ACC112 (cell line): Measurements from ENCODE around the gene RERE.
A peak's percentile ranks its signal among the peaks of the same experiment; 100 is the strongest.

ENCODE experiments used
- H2AFZ ChIP-seq: fragments of 200-600 bp; sonication (generic); one replicate; pipeline ENCODE4 v1.6.0; 2017; ENCODE audit warnings: antibody characterized with exemption, low read length; ENCODE audit not compliant: unreplicated experiment
- H3K27ac ChIP-seq: fragments of 200-600 bp; sonication (generic); 2 replicates; pipeline ENCODE4 v1.5.1; 2014; ENCODE audit warnings: low read depth, mild to moderate bottlenecking, antibody characterized with exemption, low read length, moderate library complexity
- H3K27me3 ChIP-seq: fragments of 200-600 bp; sonication (generic); 2 replicates; pipeline ENCODE4 v1.6.1; 2014; ENCODE audit warnings: mild to moderate bottlenecking, antibody characterized with exemption, low read length, moderate library complexity, mixed read lengths; ENCODE audit not compliant: insufficient read depth
- H3K36me3 ChIP-seq: fragments of 200-600 bp; sonication (generic); 2 replicates; pipeline ENCODE4 v1.6.1; 2016; ENCODE audit warnings: mild to moderate bottlenecking, antibody characterized with exemption, low read length, moderate library complexity, mixed read lengths; ENCODE audit not compliant: insufficient read depth
- H3K4me1 ChIP-seq: fragments of 200-600 bp; sonication (generic); one replicate; pipeline ENCODE4 v1.6.1; 2016; ENCODE audit warnings: low read length, mixed read lengths; ENCODE audit not compliant: insufficient read depth, unreplicated experiment, control insufficient read depth
- H3K4me3 ChIP-seq: fragments of 200-600 bp; sonication (generic); 2 replicates; pipeline ENCODE4 v1.5.1; 2014; ENCODE audit warnings: mild to moderate bottlenecking, low read depth, low read length
- H3K79me2 ChIP-seq: fragments of 200-600 bp; sonication (generic); one replicate; pipeline ENCODE4 v1.6.0; 2016; ENCODE audit warnings: low read length; ENCODE audit not compliant: control insufficient read depth, unreplicated experiment, insufficient read depth

Gene RERE

GRCh38 chr1:8689431-8690252, 127.8 kb downstream of the RERE start:
- Histone ChIP-seq H2AFZ (no peak overlapping the region), H3K4me1 (peaks cover 11% of the 10 kb centered on the region), H3K27me3 (no peaks in the 10 kb centered on the region), H3K79me2 (peaks cover 21% of the 10 kb centered on the region), H3K36me3 (no peaks in the 10 kb centered on the region), H3K4me3 (no peak overlapping the region), H3K27ac (no peak overlapping the region)

GRCh38 chr1:8687538-8687937, 129.9 kb downstream of the RERE start:
- Histone ChIP-seq H3K36me3 (no peaks in the 10 kb centered on the region), H3K4me1 (peaks cover 11% of the 10 kb centered on the region), H3K4me3 (no peak overlapping the region), H3K79me2 (peaks cover 7% of the 10 kb centered on the region), H3K27ac (no peak overlapping the region), H2AFZ (no peak overlapping the region), H3K27me3 (no peaks in the 10 kb centered on the region)

- Histone ChIP-seq H3K27ac (peak overlapping the region; percentile 6; the same call in 1 of the 2 replicates), H2AFZ (peak overlapping the region; percentile 43), H3K4me3 (peak overlapping the region; percentile 17; the same call in 1 of the 2 replicates), H3K79me2 (peaks cover 7% of the 10 kb centered on the region), H3K27me3 (no peaks in the 10 kb centered on the region), H3K36me3 (no peaks in the 10 kb centered on the region), H3K4me1 (peaks cover 11% of the 10 kb centered on the region)
These were observed 130.4 kb downstream of the RERE start for GRCh38 chr1:8687039-8687438.

- peaks cover 9% of the 10 kb centered on the region for H3K79me2 ChIP-seq
- H3K36me3 ChIP-seq = no peaks in the 10 kb centered on the region
- H2AFZ ChIP-seq = no peak overlapping the region
- H3K4me3 ChIP-seq = no peak overlapping the region
- H3K27ac ChIP-seq = no peak overlapping the region
- peaks cover 11% of the 10 kb centered on the region for H3K4me1 ChIP-seq
- no peaks in the 10 kb centered on the region for H3K27me3 ChIP-seq
These were observed 132.0 kb downstream of the RERE start for GRCh38 chr1:8685463-8685862.

GRCh38 chr1:8684590-8684989, 132.8 kb downstream of the RERE start:
- H3K4me1 ChIP-seq = peaks cover 11% of the 10 kb centered on the region
- no peaks in the 10 kb centered on the region for H3K36me3 ChIP-seq
- no peak overlapping the region for H2AFZ ChIP-seq
- H3K27me3 ChIP-seq = no peaks in the 10 kb centered on the region
- H3K27ac ChIP-seq = no peak overlapping the region
- H3K4me3 ChIP-seq = no peak overlapping the region
- H3K79me2 ChIP-seq = peaks cover 13% of the 10 kb centered on the region

- Histone ChIP-seq H3K27ac (no peak overlapping the region), H3K79me2 (peaks cover 9% of the 10 kb centered on the region), H3K27me3 (no peaks in the 10 kb centered on the region), H2AFZ (no peak overlapping the region), H3K4me3 (no peak overlapping the region), H3K4me1 (peaks cover 13% of the 10 kb centered on the region), H3K36me3 (no peaks in the 10 kb centered on the region)
These were observed 134.9 kb downstream of the RERE start for GRCh38 chr1:8682573-8682972.

GRCh38 chr1:8681911-8682310, 135.5 kb downstream of the RERE start:
- H3K36me3 ChIP-seq = no peaks in the 10 kb centered on the region
- H3K27me3 ChIP-seq = no peaks in the 10 kb centered on the region
- H2AFZ ChIP-seq = no peak overlapping the region
- no peak overlapping the region for H3K4me3 ChIP-seq
- H3K4me1 ChIP-seq = peaks cover 7% of the 10 kb centered on the region
- peaks cover 8% of the 10 kb centered on the region for H3K79me2 ChIP-seq
- no peak overlapping the region for H3K27ac ChIP-seq

GRCh38 chr1:8680664-8681650, 136.5 kb downstream of the RERE start:
- Histone ChIP-seq H3K27me3 (no peaks in the 10 kb centered on the region), H3K4me3 (no peak overlapping the region), H2AFZ (no peak overlapping the region), H3K27ac (no peak overlapping the region), H3K36me3 (no peaks in the 10 kb centered on the region), H3K79me2 (peaks cover 12% of the 10 kb centered on the region), H3K4me1 (peaks cover 10% of the 10 kb centered on the region)

GRCh38 chr1:8679929-8680663, 137.3 kb downstream of the RERE start:
- H2AFZ ChIP-seq = no peak overlapping the region
- H3K79me2 ChIP-seq = peaks cover 12% of the 10 kb centered on the region
- no peaks in the 10 kb centered on the region for H3K27me3 ChIP-seq
- no peak overlapping the region for H3K4me3 ChIP-seq
- no peak overlapping the region for H3K27ac ChIP-seq
- no peaks in the 10 kb centered on the region for H3K36me3 ChIP-seq
- peaks cover 18% of the 10 kb centered on the region for H3K4me1 ChIP-seq

- Histone ChIP-seq H3K27me3 (no peaks in the 10 kb centered on the region), H3K4me3 (no peak overlapping the region), H3K27ac (no peak overlapping the region), H2AFZ (no peak overlapping the region), H3K79me2 (peaks cover 17% of the 10 kb centered on the region), H3K4me1 (peaks cover 25% of the 10 kb centered on the region), H3K36me3 (no peaks in the 10 kb centered on the region)
These were observed 138.0 kb downstream of the RERE start for GRCh38 chr1:8679395-8679800.
